ENCODE results near the gene ARF6.
"Not testable (repeated sequence)": the region's sequence is repeated elsewhere in the genome, so short reads cannot be mapped to it uniquely, and the experiment has no call there.

Gene ARF6

GRCh38 chr14:49933128-49933527 lies 40.2 kb downstream of the ARF6 start:
- in situ Hi-C loops (cut with MboI; ENCODE audit: low pct_unique_long_range_greater_than_20kb, low sequenced_read_pairs), result no loop called here
- DNase-seq, result no peak

DNA sequence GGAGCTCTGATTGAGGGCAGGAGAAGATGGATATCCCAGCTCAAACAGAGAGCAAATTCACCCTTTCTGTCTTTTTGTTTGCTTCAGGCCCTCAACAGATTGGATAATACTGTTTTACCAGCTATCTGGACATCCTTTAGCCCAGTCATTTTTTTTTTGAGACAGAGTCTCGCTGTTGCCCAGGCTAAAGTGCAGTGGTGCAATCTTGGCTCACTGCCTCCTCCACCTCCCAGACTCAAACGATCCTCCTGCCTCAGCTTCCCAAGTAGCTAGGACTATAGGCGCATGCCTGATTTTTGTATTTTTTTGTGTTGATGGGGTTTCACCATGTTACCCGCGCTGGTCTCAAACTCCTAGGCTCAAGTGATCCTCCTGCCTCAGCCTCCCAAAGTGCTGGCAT lies 40.8 kb downstream of the ARF6 start:
- DNase-seq, result no peak
- in situ Hi-C loops (cut with MboI; ENCODE audit: low pct_unique_long_range_greater_than_20kb, low sequenced_read_pairs), result no loop called here

- no peak for DNase-seq
- in situ Hi-C loops (cut with MboI; ENCODE audit: low pct_unique_long_range_greater_than_20kb, low sequenced_read_pairs), result no loop called here
Observed at GRCh38 chr14:49934646-49935045, 41.8 kb downstream of the ARF6 start.

DNA sequence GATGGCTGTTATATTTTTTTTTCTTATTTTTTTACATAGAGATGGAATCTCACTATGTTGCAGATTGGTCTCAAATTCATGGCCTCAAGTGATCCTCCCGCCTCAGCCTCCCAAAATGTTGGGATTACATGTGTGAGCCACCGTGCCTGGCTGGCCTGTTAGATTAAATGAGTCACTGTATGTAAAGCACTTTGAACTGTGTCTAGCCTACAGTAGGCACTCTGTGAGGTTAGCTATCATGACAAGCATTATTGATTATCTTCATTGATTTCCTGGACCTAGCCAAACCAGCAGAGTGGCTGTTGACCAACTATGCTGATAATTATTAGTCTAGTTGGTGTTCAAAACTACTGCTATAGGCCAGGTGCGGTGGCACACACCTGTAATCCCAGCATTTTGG lies 42.6 kb downstream of the ARF6 start:
- in situ Hi-C loops (cut with MboI; ENCODE audit: low pct_unique_long_range_greater_than_20kb, low sequenced_read_pairs), result no loop called here
- DNase-seq, result no peak

GRCh38 chr14:49936246-49936645 lies 43.4 kb downstream of the ARF6 start:
- DNase-seq; in situ Hi-C loops (cut with MboI; ENCODE audit: low pct_unique_long_range_greater_than_20kb, low sequenced_read_pairs): not testable (repeated sequence)

GRCh38 chr14:49936882-49937281 lies 44.0 kb downstream of the ARF6 start:
- DNase-seq; in situ Hi-C loops (cut with MboI; ENCODE audit: low pct_unique_long_range_greater_than_20kb, low sequenced_read_pairs): not testable (repeated sequence)

DNA sequence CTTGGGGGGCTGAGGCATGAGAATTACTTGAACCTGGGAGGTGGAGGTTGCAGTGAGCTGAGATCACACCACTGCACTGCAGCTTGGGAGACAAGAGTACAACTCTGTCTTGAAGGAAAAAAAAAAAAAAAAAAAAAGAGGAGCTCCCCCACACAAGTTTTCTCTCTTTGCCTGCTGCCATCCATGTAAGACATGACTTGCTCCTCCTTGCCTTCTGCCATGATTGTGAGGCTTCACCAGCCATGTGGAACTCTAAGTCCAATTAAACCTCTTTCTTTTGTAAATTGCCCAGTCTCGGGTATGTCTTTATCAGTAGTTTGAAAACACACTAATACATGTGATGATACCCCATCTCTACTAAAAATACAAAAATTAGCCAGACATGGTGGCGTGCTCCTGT lies 46.3 kb downstream of the ARF6 start:
- DNase-seq, result not testable (repeated sequence)

GRCh38 chr14:49939884-49940510 lies 47.1 kb downstream of the ARF6 start:
- in situ Hi-C loops (cut with MboI; ENCODE audit: low pct_unique_long_range_greater_than_20kb, low sequenced_read_pairs), result no loop called here
- no peak for DNase-seq

More for the DNA sequence above, 46.3 kb downstream of the ARF6 start:
- in situ Hi-C loops (cut with MboI; ENCODE audit: low pct_unique_long_range_greater_than_20kb, low sequenced_read_pairs), result not testable (repeated sequence)

GRCh38 chr14:49940808-49941421 lies 48.0 kb downstream of the ARF6 start:
- DNase-seq, result no peak
- in situ Hi-C loops (cut with MboI; ENCODE audit: low pct_unique_long_range_greater_than_20kb, low sequenced_read_pairs), result no loop called here

DNA sequence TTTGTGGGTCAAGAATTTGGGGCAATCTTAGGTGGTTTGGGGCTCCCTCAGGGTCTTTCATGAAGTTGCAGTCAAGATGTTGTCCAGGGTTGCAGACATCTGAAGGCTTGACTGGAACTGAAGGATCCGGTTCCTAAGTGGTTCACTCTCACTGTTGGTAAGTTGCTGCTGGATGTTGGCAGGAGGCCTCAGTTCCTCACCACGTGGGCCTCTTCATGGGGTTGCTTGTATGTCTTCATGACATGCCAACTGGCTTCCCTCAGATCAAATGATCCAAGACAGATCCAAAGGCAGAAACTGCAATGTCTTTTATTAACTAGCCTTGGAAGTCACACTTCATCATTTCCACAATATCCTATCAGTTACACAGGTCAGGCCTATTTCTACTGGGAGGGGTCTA lies 49.2 kb downstream of the ARF6 start:
- in situ Hi-C loops (cut with MboI; ENCODE audit: low pct_unique_long_range_greater_than_20kb, low sequenced_read_pairs), result no loop called here
- no peak for DNase-seq

DNA sequence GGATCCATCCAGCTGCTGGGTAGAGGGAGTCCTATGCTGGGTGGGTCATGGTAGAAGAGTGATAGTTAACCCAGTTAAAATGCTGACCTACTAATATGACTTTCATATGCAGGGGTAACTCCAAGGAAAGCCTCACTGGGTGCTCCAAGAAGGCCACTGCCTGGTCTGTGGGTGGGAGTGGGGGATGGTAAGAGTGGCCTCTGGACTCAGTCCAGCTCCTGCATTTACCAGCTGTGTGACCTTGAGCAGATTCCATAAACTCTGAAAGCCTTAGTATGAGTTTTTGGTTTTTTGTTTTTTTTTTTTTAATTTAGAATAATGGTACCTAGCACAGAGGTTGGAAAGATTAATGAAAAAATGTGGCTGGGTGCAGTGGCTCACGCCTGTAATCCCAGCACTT lies 51.6 kb downstream of the ARF6 start:
- no peak for DNase-seq
- in situ Hi-C loops (cut with MboI; ENCODE audit: low pct_unique_long_range_greater_than_20kb, low sequenced_read_pairs), result no loop called here

- DNase-seq, result no peak
- in situ Hi-C loops (cut with MboI; ENCODE audit: low pct_unique_long_range_greater_than_20kb, low sequenced_read_pairs), result no loop called here
Observed at GRCh38 chr14:49945448-49946319, 52.8 kb downstream of the ARF6 start.

All from KBM-7 (cell line).